Endothelial cell of umbilical vein (primary cell): ENCODE results near the gene E2F4.

ENCODE experiments used
- EZH2 ChIP-seq: IDR thresholded peaks from 2 replicates; pipeline ENCODE4 v1.6.1; 2012; ENCODE audit warnings: borderline replicate concordance, low read depth, mild to moderate bottlenecking, moderate library complexity, low read length, inconsistent platforms; ENCODE audit not compliant: severe bottlenecking
- FOS ChIP-seq: IDR thresholded peaks from 2 replicates; pipeline ENCODE4 v1.6.1; 2011; ENCODE audit warnings: mild to moderate bottlenecking, low read length, moderate library complexity, borderline replicate concordance; ENCODE audit not compliant: insufficient read depth
- GATA2 ChIP-seq: IDR thresholded peaks from 2 replicates; pipeline ENCODE4 v1.7.0; 2011; ENCODE audit warnings: low read depth, mild to moderate bottlenecking, moderate library complexity, mixed read lengths, low read length; ENCODE audit not compliant: insufficient read length, insufficient read depth
- JUN ChIP-seq: IDR thresholded peaks from 2 replicates; pipeline ENCODE4 v1.6.1; 2011; ENCODE audit warnings: borderline replicate concordance, low read depth; ENCODE audit not compliant: insufficient read length, insufficient read depth
- MYC ChIP-seq: IDR thresholded peaks from one replicate; pipeline ENCODE4 v1.6.1; 2011; ENCODE audit warnings: mild to moderate bottlenecking, low read depth, low read length
- POLR2A ChIP-seq: IDR thresholded peaks from 2 replicates; pipeline ENCODE4 v1.6.1; 2012; ENCODE audit warnings: low read depth, mild to moderate bottlenecking, control low read depth, low read length
- POLR2AphosphoS5 ChIP-seq: IDR thresholded peaks from 2 replicates; pipeline ENCODE4 v1.6.1; 2012; ENCODE audit warnings: low read depth, mild to moderate bottlenecking, control low read depth, low read length, moderate library complexity; ENCODE audit not compliant: insufficient read depth
- TF ChIP-seq, protein P1 (sequence below), 2 donors: IDR thresholded peaks; 1 replicate in 1 of 2; 2 replicates in 1 of 2; pipeline ENCODE4 v1.5.1; 2011; ENCODE audit warnings: low read length in 2 of 2, mild to moderate bottlenecking in 2 of 2, moderate library complexity in 2 of 2, control low read depth in 1 of 2, inconsistent platforms in 1 of 2, low read depth in 1 of 2; ENCODE audit not compliant: insufficient read depth in 1 of 2; ENCODE audit errors: extremely low read depth in 1 of 2
- TF ChIP-seq, protein P2 (sequence below): IDR thresholded peaks from 2 replicates; pipeline ENCODE4 v1.6.1; 2011; ENCODE audit not compliant: insufficient read depth, insufficient read length

DNA sequence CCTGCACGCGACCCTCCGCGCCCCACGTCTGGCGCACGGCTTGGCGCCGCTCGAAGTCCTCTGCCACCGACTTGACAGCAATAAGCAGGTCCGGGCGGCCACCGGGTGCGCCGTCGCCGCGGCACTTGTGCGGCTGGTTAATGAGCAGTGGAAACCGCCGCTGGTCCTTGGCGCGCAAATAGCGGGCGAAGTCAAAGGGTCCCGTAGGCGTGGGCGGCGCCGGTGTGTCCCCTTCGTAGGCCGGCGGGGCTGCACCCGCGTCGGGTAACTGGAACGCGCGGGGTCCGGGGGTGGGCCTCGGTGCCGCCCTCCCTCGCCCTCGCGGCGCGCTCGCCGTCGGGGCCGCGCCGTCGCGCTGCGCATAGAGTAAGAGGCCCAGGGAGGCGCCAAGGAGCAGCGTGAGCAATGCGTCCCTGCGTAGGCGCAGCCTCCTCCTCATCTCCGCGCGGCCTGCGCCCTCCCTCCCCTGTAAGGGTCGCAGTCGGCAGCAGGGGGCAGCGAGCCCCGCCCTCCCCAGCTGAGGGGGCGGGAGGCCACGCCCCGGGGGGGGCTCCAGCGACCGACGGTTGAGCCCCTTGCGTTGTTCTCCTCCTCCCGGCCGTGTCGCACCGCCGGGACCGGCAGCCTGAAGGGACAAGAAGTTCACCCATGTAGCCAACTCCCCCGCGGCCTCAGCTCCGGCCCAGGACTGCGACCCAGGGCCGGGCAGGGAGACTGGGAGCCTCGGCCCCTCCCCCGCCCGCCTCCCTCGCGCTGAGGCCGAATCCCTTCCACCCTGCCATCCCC, 41.7 kb upstream of the E2F4 start:
- TF ChIP-seq FOS (no peak), POLR2A (no peak), EZH2 (no peak), POLR2AphosphoS5 (peak; percentile 46), MYC (no peak), JUN (no peak), GATA2 (no peak)
- TF ChIP-seq, protein P1, sequence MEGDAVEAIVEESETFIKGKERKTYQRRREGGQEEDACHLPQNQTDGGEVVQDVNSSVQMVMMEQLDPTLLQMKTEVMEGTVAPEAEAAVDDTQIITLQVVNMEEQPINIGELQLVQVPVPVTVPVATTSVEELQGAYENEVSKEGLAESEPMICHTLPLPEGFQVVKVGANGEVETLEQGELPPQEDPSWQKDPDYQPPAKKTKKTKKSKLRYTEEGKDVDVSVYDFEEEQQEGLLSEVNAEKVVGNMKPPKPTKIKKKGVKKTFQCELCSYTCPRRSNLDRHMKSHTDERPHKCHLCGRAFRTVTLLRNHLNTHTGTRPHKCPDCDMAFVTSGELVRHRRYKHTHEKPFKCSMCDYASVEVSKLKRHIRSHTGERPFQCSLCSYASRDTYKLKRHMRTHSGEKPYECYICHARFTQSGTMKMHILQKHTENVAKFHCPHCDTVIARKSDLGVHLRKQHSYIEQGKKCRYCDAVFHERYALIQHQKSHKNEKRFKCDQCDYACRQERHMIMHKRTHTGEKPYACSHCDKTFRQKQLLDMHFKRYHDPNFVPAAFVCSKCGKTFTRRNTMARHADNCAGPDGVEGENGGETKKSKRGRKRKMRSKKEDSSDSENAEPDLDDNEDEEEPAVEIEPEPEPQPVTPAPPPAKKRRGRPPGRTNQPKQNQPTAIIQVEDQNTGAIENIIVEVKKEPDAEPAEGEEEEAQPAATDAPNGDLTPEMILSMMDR (IDR thresholded peaks at IDR 0.05; ENCODE audit: extremely low read depth in 1 of 2, insufficient read depth in 1 of 2, low read depth in 1 of 2, low read length in 2 of 2): peak in 1 of 2 donors; percentile 42
- TF ChIP-seq, protein P2, sequence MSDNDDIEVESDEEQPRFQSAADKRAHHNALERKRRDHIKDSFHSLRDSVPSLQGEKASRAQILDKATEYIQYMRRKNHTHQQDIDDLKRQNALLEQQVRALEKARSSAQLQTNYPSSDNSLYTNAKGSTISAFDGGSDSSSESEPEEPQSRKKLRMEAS: no peak
